Activated CD8-positive, alpha-beta memory T cell treated with anti-CD3 and anti-CD28 coated beads for 1 hour (primary cell): ENCODE measurements around the gene MAFG.
"Not testable (repeated sequence)": the region's sequence is repeated elsewhere in the genome, so short reads cannot be mapped to it uniquely, and the experiment has no call there.

Experiments
- DNase-seq, 2 donors: peaks; one replicate each; pipeline ENCODE4 v3.0.0-alpha.2; 2020; ENCODE audit warnings: low read depth in 1 of 2; ENCODE audit errors: extremely low read depth in 1 of 2

Gene MAFG

DNA sequence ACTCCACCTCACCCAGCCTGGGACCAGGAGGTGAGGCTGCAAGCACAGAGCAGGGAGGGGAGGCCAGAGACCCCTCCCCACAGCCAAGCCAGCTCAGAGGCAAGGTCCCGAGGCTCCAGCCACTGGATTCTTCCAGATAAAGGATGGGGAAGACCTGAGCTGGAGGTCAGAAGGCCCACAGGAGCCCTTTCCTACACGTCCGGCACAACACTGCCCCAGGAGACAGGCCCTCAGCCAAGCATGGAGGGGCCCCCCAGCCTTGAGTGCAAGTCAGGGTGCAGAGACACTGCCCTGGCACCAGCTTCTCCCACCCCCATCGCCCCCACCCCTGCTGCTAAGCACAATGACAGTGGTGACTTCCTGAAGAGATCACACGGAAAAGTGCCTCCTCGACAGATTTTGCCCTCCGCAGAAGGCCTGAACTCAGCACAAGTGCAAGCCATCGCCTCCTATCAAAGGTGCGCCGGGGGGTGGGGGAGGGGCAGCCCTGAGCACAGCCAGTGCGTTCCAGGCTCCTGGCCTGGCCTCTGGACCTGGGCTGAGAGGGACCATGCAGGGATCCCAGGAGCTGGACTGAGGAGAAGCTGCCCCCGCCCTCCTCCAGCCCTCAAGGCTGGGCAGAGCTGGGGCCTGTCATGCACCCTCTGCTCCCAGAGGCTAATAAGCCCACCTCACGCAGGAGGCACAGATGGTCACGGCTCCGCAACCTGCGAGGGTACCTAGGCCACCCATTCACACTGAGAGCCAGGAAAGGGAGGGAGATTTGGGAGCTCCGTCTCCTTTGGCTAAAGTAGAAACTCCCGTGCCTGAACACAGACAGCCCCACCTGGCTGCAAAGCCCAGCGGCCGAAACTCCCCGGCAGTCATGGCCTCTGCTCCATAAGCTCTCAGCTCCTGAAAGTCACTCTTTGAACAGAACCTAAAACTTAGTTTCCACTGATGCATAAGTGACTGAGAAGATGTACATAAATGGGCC is 2.7 kb downstream of the MAFG start:
- no peak for DNase-seq

DNA sequence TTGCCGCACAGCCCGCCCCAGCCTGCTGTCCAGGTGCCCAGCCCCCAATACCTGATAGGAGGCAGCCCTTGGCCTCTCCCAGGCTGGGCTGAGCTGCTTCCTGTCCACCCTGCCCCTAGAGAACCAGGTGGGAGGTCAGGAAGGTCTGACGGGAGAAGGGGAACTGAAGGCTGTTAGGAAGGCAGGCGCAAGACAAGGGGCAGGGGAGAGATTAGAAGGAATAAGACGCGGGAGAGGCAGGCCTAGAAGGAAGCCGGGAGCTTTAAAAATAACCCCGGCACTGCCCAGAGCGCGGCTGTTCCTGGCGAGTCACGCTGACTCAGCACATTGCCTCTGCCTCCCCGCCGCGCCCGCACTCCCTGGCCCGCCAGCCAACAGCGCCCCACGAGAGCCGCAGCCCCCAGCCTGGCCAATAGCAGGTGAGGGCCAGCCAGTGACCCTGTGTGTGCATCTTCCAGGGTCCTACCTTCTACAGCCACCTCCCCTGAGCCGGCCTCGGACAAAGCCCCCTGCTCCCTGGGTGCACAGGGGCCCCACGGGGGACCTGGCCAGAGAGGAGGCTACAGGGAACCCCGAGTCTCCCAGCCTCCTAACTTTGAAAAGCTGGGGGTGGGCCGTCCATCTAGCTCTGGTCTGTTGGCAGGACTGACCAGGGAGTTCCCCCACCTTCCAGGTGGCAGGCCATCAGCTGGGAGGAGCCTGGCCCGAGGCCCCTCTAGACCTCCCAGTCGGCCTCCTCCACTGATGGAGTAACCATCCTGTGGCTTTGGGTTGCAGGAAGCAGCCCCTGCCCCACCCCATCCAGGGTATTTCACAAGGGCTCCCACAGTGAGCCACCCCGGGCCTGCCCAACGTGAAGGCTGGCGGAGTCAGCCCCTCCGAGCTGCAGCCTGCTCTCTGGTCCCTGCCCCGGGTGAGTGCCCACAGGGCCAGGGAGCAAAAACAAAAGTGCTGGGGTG is 4.0 kb downstream of the MAFG start:
- no peak for DNase-seq

DNA sequence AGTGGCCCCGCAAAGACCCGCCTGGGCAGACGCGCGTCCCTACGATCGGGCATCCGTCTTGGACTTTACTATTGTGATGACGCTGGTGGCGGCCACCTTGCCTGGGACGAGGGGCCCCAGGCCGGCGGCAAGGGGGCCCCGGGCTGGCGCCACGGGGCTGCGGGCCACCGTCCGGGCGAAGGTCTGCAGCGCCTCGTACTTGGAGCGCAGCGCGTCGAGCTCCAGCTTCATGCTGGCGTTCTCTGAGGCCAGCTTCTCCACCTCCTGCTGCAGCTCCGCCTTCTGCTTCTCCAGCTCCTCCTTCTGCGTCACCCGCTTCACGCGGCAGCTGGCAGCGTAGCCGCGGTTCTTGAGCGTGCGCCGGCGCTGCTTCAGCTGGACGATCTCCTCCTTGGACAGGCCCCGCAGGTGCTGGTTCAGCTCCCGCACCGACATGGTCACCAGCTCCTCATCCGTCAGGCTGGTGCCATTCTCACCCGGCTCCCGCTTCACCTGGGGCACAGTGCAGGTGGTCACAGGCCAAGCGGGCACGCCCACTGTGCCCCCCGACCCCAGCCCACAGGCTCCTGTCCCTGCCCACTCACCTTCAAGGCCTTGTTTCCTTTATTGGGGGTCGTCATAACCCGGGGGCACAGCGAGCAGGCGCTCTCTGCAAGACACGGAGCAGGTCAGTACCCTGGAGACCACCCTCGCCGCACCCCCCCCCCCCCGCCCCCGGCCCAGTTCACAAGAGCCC is 4.8 kb downstream of the MAFG start:
- no peak for DNase-seq

DNA sequence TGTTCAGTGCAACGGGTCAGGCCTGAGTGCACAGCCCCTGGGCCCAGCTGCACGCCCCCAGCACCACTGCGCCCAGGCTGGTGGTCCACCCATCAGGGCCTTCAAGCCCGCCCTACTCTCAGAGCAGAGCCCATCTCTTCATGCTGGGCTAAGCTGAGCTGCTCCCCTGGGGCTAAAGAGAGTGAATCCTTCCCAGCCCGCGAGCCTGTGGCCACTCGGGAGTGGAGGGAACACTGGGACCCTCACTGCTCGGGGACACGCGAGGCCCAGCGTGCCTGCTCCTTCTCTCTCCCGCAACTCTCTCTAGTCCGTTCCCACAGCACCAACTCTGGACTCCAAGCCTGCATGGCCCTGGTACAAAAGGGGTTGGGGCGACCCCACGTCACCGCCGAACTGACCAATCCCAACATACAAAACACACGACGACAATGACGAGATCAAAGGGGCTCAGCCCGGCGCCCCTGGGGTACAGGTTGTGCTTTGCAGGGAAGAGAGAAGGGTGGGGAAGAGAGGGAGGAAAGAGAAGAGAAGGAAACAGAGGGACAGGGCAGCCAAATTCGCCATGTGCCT is 5.5 kb downstream of the MAFG start:
- DNase-seq: no peak

DNA sequence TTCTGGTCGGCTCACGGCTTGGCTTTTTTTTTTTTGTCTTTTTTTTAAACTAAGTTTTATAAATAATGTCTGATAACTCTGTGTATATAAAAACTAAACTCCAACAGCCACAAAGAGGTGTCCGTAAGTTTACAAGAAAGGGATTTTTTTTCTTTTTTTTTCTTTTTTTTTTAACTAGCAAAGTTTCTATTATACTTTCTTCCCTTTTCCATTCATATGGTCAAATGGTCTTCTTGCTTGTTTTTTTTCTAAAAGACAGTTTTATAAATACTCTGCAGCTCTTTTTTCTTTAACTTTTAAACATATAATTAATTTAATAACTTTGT is 6.0 kb downstream of the MAFG start:
- DNase-seq: no peak

DNA sequence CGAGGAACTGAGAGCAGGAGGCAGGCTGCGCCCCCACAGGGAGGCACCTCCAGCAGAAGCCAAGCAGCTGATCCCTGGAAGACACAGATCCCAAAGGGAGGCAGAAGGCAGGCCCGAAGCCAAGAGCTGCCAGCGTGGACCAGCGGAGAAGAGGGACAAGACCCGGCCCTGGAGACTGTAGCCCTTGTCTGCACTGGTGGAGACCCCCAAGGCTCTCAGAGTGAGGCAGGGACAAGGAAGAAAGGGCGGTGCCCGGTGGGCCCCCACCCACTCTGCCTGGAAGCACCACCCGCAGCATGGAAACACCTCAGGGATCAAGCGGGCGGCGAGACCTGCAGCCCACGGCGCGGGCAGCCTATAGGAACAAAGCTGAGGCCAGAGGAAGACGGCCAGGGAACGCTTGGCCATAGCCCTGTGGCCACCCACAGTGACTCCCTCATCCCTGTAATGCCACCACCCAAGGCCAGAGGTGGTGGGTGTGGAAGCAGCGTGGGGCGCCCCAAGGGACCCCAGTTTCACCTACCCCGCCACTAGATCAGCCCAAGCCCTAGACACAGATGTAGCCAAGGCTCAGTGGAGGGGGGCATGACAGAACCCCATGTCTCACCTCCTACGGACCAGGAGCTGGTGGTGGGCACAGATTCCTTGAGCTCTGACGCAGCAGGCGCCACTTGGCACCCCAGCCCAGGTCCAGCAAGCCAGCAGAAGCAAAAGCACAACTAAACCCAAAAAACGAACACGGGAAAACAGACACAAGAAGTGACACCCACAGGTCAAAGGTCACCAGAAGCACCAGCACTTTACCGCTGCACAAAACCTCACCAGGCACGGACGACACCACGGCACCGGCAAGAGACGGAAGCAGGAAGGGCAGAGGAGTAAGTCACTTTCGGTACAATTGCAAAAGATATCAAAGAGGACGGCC is 6.7 kb downstream of the MAFG start:
- no peak for DNase-seq

DNA sequence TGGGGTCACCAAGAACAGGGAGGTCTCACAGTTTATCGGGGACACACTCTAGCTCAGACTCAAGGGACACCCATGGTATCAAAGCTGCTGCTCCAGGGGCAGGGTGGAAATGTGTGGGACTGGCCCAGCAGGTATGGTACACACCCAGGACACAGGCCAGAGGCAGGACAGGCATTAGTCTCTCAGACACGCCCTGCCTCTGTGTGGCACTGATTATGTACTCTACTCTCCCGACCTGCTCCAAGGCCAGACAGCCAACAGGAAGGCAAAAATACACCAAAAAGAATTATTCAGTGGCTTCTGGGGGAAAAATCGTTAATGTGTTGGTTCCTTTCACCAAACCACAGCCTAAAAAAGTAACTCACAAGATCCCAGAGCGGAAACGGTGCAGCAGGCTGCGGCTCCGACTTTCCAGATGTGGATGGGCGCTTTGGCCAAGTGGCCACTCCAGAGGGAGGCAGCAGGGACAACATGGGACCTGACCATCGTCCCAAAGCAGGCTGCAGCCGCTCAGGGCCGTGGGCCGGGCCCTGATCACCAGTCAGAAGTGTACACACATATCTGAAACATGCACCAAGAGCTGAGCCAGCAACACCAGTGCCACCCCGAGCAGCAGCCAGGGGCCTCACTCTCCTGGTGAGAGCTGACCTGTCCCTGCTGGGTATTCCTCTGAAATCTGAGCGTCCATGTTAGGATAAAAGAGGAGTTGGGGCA is 8.5 kb downstream of the MAFG start:
- no peak for DNase-seq

DNA sequence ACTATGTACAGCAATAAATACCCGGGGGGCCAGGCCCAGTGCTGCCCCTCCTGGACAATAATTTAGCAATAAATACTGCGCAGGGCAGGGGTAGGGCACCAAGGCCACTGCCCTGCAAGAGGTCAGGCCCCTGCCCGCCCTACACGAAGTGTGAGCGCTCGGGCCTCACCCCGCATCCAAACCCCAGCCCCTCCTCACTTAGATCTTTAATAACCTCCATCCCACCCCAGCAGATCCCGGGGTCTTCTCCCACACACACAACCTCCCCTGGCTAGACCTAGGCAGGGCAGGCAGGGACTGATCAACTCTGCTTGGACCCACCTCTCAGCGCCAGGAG is 9.2 kb downstream of the MAFG start:
- DNase-seq: not testable (repeated sequence)

DNA sequence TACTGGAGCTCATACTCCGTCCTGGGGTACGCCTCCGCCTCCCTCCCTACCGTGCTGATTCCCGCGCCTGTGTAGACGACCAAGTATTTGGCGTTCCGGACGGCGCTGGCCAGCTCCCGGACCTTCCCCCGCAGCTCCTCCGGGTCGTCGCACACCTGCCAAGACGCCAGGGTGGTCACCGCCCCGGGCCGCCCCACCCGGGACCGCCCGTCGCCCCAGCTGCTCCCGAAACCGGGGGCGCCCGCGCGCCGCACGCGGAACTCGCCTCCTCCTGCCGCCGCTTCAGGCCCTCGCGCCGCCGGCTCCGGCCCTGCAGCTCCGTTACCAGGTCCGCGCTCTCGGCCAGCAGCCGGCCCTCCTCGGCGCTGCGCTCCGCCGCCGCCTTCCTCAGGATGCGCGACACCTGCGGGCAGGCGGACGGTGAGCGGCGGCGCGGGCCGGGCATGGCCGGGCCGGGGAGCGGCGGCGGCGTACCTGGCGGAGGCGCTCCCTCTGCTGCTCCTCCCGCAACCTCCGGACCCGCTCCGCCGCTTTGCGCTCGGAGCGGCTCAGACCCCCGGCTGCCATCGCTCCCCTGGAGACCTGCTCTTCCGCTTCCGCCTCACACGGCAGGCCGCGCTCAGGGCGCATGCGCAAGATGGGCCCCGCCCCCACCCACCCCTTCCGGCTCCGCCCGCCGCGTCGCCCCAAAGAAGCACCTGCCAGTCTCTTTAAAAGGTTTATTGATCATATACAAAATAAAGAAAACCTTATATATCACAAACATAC is 9.8 kb downstream of the MAFG start, which contains the start of gene SIRT7:
SIRT7 (minus strand) TSS at position 612 of the 768 bp plus-strand sequence; CDS start at position 567, 45 bp downstream.
- DNase-seq: peak; percentile 46 to 74

DNA sequence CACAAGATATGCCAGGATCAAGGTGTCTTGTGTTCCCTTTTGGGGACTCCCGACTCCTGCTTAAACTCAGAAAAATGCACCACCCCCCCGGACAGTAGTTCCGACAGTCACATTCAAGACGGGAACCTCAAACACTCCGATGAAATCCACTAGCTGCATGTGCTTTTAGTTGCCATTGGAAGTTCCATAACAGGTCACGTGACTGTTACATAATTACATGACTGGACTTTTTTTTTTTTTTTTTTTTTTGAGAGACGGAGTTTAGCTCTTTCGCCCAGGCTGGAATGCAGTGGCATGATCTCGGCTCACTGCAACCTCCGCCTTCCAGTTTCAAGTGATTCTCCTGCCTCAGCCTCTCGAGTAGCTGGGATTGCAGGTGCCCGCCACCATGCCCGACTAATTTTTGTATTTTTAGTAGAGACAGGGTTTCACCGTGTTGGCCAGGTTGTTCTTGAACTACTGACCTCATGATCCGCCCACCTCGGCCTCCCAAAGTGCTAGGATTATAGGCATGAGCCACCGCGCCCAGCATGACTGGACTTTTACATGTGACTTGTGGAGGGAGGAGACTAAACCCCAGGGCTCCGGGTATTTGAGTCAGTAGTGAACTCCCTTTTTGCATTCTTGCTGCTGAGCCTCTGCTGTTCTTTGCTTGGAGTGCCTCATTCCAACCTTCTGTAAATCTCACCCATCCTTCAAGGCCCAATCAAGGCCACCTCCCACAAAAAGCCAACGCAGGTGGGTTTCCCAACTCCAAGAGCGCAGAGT is 11.1 kb downstream of the MAFG start:
- no peak for DNase-seq

DNA sequence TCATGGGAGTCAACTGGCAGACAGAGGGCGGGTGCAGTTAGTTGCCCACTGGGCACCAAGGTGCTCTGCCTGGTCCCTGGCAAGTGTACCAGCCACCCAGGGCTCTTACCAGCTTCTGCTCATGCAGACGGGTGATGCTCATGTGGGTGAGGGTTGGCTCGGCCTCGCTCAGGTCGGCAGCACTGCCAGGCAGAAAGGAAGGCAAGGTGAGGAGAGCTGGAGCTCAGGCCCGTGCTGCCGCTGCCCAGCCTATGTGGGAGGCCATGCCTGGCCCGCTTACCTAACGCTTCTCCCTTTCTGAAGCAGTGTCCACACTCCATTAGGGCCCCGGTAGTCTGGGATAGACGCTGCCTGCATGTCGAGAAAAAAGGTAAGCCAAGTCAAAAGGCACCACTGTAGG is 12.2 kb downstream of the MAFG start:
- no peak for DNase-seq

DNA sequence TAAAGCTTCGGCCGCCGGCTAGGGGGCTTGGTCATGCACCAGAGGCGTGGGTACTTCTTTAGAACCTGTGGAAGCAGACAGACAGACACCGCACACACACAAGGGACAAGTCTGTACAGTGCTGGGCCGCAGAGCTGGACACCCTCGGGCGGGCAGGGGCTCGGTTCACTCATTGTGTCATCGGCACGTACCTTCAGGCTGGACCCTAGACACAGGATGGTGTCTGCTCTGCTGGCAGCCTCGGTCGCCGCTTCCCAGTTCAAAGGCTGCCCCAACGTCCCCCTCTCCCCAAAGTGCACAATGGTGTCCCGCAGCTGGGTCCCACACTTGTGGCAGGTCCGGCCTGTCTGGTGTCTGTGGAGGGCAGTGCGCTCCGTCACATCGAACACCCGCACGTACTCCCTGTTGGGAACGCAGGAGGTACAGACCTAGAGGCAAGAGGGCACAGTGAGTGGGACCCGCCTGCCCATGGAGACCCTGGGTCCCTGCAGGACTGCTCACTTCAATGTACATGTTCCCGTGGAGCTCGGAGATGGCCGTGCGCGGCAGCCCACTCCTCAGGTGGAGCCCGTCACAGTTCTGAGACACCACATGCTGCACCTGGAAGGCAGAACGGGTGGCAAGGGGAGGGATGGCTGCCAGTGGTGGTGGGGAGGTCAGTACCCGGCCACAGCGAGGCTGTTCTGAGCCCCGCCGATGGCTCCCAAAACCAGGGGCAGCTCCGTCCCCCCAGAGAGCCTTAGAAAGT is 13.3 kb downstream of the MAFG start:
- DNase-seq: no peak

DNA sequence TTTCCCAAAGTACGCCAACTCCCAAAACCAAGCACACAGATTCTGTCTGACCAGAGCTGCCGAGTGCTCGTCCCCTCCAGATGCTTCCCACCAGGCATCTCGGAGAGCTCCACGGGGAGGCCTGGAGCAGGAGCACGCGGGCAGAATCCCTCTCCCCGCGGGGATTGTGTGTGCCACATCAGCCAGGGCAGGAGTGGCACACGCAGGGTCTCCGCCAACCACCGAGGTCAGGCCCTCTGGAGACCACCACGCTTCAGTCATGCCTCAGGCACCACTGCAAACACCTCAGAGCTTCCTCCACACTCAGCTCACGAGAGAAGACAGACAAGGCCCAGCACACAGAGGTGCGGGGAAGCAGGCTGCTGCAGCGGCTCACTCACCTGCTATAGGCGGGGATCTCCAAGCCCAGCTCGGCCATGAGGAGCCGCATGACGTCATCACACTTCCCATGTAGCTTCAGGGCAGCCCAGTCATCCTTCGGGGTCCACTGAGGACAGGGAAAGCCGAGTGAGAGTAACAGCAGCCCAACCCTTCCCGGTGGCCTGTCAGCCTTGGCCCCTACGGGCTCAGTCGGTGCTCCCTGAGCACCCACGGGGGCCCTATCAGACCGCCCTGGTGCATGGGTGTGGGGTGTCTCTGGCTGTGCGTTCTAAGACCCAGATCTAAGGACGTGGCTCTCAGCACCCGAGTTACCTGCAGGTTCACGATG is 14.0 kb downstream of the MAFG start:
- DNase-seq: no peak

DNA sequence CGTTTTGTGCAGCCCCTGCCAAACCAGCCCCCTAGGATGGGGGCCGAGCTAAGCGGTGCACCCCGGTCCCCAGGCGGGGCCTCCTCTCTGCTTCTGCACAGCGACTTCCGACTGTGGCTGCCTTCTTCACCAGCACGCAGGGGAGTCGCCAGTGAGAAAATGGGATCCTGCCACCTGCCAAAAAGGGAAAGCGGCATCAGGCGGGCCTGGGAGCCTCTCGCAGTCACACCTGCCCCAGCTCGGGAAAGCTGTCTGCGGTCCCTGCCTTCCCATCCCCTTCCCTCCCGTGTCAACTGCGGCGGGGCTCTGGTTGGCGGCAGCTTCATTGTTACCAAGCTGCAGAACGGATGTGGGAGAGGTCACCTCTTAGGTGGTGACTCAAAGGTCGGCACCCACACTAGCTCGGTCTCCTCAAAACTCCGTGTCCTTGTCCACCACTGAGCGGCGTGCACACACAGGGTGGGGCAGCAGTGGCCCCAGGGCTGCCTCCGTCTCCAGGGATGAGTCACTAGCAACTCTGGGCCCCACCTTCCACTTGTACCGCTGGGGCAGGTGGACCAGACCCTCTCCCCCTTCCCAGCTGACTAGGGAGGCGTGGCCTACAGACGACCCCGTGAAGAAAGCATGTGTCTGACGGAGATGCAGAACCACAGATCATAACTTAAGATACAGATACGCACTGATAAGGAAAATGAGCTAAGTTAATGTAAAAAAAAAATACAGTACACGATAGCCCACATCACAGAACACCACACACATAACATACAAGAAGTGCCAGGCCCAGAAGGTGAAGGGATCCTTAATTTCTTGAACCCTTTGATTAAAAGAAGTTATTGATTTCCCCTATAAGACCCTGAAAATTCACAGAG is 14.9 kb downstream of the MAFG start:
- no peak for DNase-seq

DNA sequence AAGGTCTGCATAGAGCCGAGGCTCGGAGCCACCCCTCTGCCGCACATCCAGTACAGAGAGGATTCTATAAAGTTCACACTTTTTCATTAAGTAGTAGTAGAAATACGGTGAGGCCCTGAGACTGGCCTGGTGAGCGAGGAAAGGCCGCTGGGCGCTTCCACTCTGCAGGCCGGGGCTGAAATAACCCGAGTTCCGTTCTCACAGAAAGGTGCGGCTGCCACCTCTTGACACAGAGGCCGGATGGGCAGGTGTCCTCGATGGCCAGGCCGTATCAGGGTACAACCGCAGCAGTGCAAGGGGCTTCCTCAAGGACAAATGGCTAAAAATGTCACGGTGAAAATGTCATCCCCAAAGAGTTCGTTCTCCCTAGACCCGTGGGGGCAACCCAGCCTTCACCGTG is 15.6 kb downstream of the MAFG start:
- DNase-seq: no peak
